SK-N-MC (cell line): ENCODE results near the gene RNU1-1.
"Not testable (repeated sequence)": the region's sequence is repeated elsewhere in the genome, so short reads cannot be mapped to it uniquely, and the experiment has no call there.

Experiments used
- DNase-seq: peaks from one replicate; pipeline ENCODE4 v3.0.0-alpha.2; 2011; ENCODE audit warnings: low read depth, low spot score
- H3K27ac ChIP-seq: fragments of 200-600 bp; sonication (generic); 2 replicates; pipeline ENCODE4 v1.5.1; 2016; ENCODE audit warnings: mixed run types
- H3K36me3 ChIP-seq: fragments of 200-600 bp; sonication (generic); 2 replicates; pipeline ENCODE4 v1.6.1; 2017; ENCODE audit warnings: antibody characterized with exemption, low read length, mixed read lengths; ENCODE audit not compliant: insufficient read depth
- H3K4me3 ChIP-seq: fragments of 200-600 bp; sonication (generic); 2 replicates; pipeline ENCODE4 v1.5.1; 2016
- H3K9ac ChIP-seq: fragments of 200-600 bp; sonication (generic); 2 replicates; pipeline ENCODE4 v1.8.0; 2017; ENCODE audit warnings: mixed run types, mixed read lengths; ENCODE audit not compliant: insufficient read length
- H3K9me3 ChIP-seq: fragments of 200-600 bp; sonication (generic); 2 replicates; pipeline ENCODE4 v1.6.1; 2017; ENCODE audit warnings: low read depth, mild to moderate bottlenecking, antibody characterized with exemption, low read length, moderate library complexity, mixed read lengths
- EZH2 ChIP-seq: fragments of 200-600 bp; sonication (generic); IDR thresholded peaks from one replicate; pipeline ENCODE4 v1.6.1; 2017; ENCODE audit warnings: antibody characterized with exemption
- FOXP2 ChIP-seq: optimal IDR thresholded peaks from 2 replicates; pipeline ENCODE3; 2011; ENCODE audit warnings: mild to moderate bottlenecking, moderate library complexity; ENCODE audit not compliant: insufficient read depth; ENCODE audit errors: extremely low read length, control extremely low read depth
- POLR2AphosphoS5 ChIP-seq: IDR thresholded peaks from 2 replicates; pipeline ENCODE4 v1.6.1; 2012; ENCODE audit warnings: mild to moderate bottlenecking, low read depth, low read length, borderline replicate concordance

RNU1-1 gene

GRCh38 chr1:16484501-16484835, 29.6 kb downstream of the RNU1-1 start:
- H3K4me3 ChIP-seq, result no peak overlapping the region
- no peaks in the 10 kb centered on the region; the same call in 1 of the 2 replicates for H3K36me3 ChIP-seq
- H3K9ac ChIP-seq, result no peak overlapping the region
- no peaks in the 10 kb centered on the region for H3K9me3 ChIP-seq
- H3K27ac ChIP-seq, result no peak overlapping the region
- no peak for TF ChIP-seq EZH2
- TF ChIP-seq FOXP2, result no peak
- no peak for TF ChIP-seq POLR2AphosphoS5
- DNase-seq, result no peak

- H3K36me3 ChIP-seq, H3K9ac ChIP-seq, H3K27ac ChIP-seq, H3K4me3 ChIP-seq, H3K9me3 ChIP-seq, DNase-seq: not testable (repeated sequence)
Observed at GRCh38 chr1:16483639-16484500, 30.2 kb downstream of the RNU1-1 start.

- DNase-seq, H3K9me3 ChIP-seq, H3K36me3 ChIP-seq, H3K4me3 ChIP-seq, H3K9ac ChIP-seq, H3K27ac ChIP-seq: not testable (repeated sequence)
Observed at GRCh38 chr1:16483146-16483545, 30.9 kb downstream of the RNU1-1 start.

- no peak for TF ChIP-seq EZH2
- TF ChIP-seq POLR2AphosphoS5, result no peak
- no peak for TF ChIP-seq FOXP2
Observed at GRCh38 chr1:16478091-16478490, 36.0 kb downstream of the RNU1-1 start.

GRCh38 chr1:16475771-16476770, 38.0 kb downstream of the RNU1-1 start:
- not testable (repeated sequence) for DNase-seq, H3K27ac ChIP-seq, H3K4me3 ChIP-seq, H3K36me3 ChIP-seq, H3K9me3 ChIP-seq, H3K9ac ChIP-seq

More at GRCh38 chr1:16478091-16478490, 36.0 kb downstream of the RNU1-1 start:
- no peak for DNase-seq
- H3K4me3 ChIP-seq, result no peak overlapping the region
- H3K9ac ChIP-seq, result no peak overlapping the region
- H3K27ac ChIP-seq, result no peak overlapping the region
- H3K36me3 ChIP-seq, result no peaks in the 10 kb centered on the region; the same call in 1 of the 2 replicates
- no peaks in the 10 kb centered on the region for H3K9me3 ChIP-seq

GRCh38 chr1:16474891-16475290, 39.2 kb downstream of the RNU1-1 start:
- H3K4me3 ChIP-seq, H3K9me3 ChIP-seq, H3K9ac ChIP-seq, H3K27ac ChIP-seq, DNase-seq, H3K36me3 ChIP-seq: not testable (repeated sequence)

- no peak overlapping the region for H3K4me3 ChIP-seq
- no peak for DNase-seq
- no peaks in the 10 kb centered on the region; the same call in 1 of the 2 replicates for H3K36me3 ChIP-seq
- TF ChIP-seq FOXP2, result no peak
- no peak for TF ChIP-seq POLR2AphosphoS5
- TF ChIP-seq EZH2, result no peak
- no peak overlapping the region for H3K9ac ChIP-seq
- H3K27ac ChIP-seq, result no peak overlapping the region
- H3K9me3 ChIP-seq, result no peaks in the 10 kb centered on the region
Observed at GRCh38 chr1:16474166-16474800, 39.8 kb downstream of the RNU1-1 start.

GRCh38 chr1:16468558-16468957, 45.5 kb downstream of the RNU1-1 start:
- no peak overlapping the region for H3K9ac ChIP-seq
- TF ChIP-seq EZH2 (no peak), POLR2AphosphoS5 (no peak), FOXP2 (no peak)
- no peaks in the 10 kb centered on the region for H3K36me3 ChIP-seq
- no peaks in the 10 kb centered on the region for H3K9me3 ChIP-seq
- DNase-seq, result no peak
- H3K27ac ChIP-seq, result no peak overlapping the region
- no peak overlapping the region for H3K4me3 ChIP-seq
